BLaER1 treated with 17β-estradiol and CSF1 and Interleukin-3, amounts not matched to agents 10 nM and 100 nM (cell line): ENCODE measurements around the gene UNC45A.
A peak's percentile ranks its signal among the peaks of the same experiment; 100 is the strongest.

Source experiments
- H3K27ac ChIP-seq, 11 experiments: shearing (Covaris generic); formaldehyde crosslinking; 2 replicates each; pipeline ENCODE4 v1.8.1; 2022
- H3K27me3 ChIP-seq, 11 experiments: shearing (Covaris generic); formaldehyde crosslinking; 2 replicates each; pipeline ENCODE4 v1.8.1; 2022
- H3K36me3 ChIP-seq, 11 experiments: shearing (Covaris generic); formaldehyde crosslinking; 2 replicates each; pipeline ENCODE4 v1.8.1; 2022
- H3K4me1 ChIP-seq, 10 experiments: shearing (Covaris generic); formaldehyde crosslinking; 2 replicates each; pipeline ENCODE4 v1.8.1; 2022
- H3K4me2 ChIP-seq, 11 experiments: shearing (Covaris generic); formaldehyde crosslinking; 2 replicates each; pipeline ENCODE4 v1.8.1; 2022
- H3K4me3 ChIP-seq, 10 experiments: shearing (Covaris generic); formaldehyde crosslinking; 2 replicates each; pipeline ENCODE4 v1.8.1; 2022
- H3K9ac ChIP-seq, 11 experiments: shearing (Covaris generic); formaldehyde crosslinking; 2 replicates each; pipeline ENCODE4 v1.8.1; 2022
- H3K9me3 ChIP-seq, 11 experiments: shearing (Covaris generic); formaldehyde crosslinking; replicated peaks in 1 of 11; 2 replicates each; pipeline ENCODE4 v1.8.1; 2022
- H4K20me1 ChIP-seq, 11 experiments: shearing (Covaris generic); formaldehyde crosslinking; 2 replicates each; pipeline ENCODE4 v1.8.1; 2022
- Cebpa-rat ChIP-seq, 11 experiments: shearing (Covaris generic); IDR thresholded peaks; 2 replicates each; pipeline ENCODE4 v1.8.1; 2022

UNC45A gene

DNA sequence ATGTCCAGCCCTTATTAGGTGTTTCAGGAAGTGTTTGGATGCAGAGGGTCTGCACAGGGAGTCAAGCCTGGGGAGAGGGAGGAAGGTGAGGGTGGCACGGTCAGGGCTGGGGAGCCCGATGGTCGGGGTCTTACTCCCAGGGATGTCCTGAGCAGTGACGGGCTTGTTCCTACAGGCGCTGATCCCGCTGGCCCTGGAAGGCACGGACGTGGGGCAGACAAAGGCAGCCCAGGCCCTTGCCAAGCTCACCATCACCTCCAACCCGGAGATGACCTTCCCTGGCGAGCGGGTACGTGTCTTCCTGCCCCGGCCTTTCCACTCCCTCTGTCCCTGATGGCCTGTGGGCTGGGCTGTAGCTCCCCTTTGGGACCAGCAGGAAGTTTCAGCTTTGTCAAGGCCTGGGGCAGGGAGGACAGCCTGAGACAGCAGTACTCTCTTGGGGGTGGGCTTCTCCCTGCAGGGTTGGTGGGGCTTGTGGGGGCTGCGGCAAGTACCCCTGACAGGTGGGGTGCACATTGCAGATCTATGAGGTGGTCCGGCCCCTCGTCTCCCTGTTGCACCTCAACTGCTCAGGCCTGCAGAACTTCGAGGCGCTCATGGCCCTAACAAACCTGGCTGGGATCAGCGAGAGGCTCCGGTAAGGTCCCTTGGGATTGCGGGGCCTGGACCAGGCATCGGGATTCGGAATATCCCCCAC, 15.0 kb downstream of the UNC45A start:
- peak overlapping the region in 9 of 11 experiments; percentile 44 to 73 (median 62); a peak in 17 of 22 replicates for H3K27ac ChIP-seq

DNA sequence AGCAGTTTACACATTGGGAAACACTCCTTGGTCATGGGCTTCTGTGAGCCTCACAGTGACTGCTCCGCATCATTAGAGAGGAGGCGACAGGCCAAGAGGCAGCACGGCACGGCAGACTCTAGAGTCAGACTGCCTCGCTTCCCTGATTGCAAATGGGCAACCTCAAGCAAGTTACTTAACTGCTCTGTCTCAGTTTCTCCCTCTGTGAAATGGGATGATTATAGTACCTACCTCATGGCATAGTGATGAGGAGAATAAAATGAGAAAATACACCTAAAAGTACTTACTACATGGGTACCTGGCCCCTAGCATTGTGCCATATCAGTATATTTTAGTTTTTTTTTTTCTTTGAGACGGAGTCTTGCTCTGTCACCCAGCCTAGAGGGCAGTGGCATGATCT, 15.6 kb downstream of the UNC45A start:
- Histone ChIP-seq H3K36me3 (peaks cover 82 to 87% (median 85%) of the 10 kb centered on the region in 11 experiments), H3K9me3 (no peaks in the 10 kb centered on the region)
- no peak for TF ChIP-seq Cebpa-rat (IDR thresholded peaks at IDR 0.05)

More for the DNA sequence above, 15.0 kb downstream of the UNC45A start:
- H4K20me1 ChIP-seq: peaks cover 0 to 41% (median 12%) of the 10 kb centered on the region in 11 experiments; a peak in 11 of 22 replicates
- TF ChIP-seq Cebpa-rat (IDR thresholded peaks at IDR 0.05): no peak
- H3K4me3 ChIP-seq: no peak overlapping the region
- H3K4me2 ChIP-seq: peak overlapping the region in 5 of 11 experiments; percentile 37 to 83 (median 66); a peak in 9 of 22 replicates
- H3K27me3 ChIP-seq: no peaks in the 10 kb centered on the region
- peaks cover 87 to 93% (median 89%) of the 10 kb centered on the region in 11 experiments for H3K36me3 ChIP-seq
- H3K9me3 ChIP-seq: no peaks in the 10 kb centered on the region
- H3K9ac ChIP-seq: peak overlapping the region in 9 of 11 experiments; percentile 13 to 52 (median 46); a peak in 13 of 22 replicates
- H3K4me1 ChIP-seq: peaks cover 10 to 40% (median 20%) of the 10 kb centered on the region in 10 experiments; a peak in 18 of 20 replicates

DNA sequence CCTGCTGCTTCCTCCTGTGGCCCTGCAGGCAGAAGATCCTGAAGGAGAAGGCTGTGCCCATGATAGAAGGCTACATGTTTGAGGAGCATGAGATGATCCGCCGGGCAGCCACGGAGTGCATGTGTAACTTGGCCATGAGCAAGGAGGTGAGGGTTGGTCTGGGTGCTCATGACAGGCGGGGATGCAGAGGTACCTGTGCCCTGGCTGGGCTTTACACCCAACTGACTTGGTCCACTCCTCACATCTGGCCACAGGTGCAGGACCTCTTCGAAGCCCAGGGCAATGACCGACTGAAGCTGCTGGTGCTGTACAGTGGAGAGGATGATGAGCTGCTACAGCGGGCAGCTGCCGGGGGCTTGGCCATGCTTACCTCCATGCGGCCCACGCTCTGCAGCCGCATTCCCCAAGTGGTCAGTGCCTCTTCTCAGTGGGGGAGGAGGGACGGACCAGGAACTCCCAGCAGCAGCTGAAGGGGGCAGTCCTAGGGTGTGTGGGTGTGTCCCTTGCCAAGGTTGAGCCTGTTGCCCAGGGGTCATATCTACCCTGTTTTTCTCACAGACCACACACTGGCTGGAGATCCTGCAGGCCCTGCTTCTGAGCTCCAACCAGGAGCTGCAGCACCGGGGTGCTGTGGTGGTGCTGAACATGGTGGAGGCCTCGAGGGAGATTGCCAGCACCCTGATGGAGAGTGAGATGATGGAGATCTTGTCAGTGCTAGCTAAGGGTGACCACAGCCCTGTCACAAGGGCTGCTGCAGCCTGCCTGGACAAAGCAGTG, 18.0 kb downstream of the UNC45A start:
- H3K27me3 ChIP-seq: no peaks in the 10 kb centered on the region
- peaks cover 24 to 59% (median 42%) of the 10 kb centered on the region in 10 experiments for H3K4me1 ChIP-seq
- no peak overlapping the region for H3K4me3 ChIP-seq
- no peak overlapping the region for H3K27ac ChIP-seq
- H3K9me3 ChIP-seq: no peaks in the 10 kb centered on the region
- peaks cover 0 to 35% (median 5%) of the 10 kb centered on the region in 11 experiments; a peak in 10 of 22 replicates for H4K20me1 ChIP-seq
- H3K36me3 ChIP-seq: peaks cover 58 to 76% (median 70%) of the 10 kb centered on the region in 11 experiments
- H3K4me2 ChIP-seq: no peak overlapping the region
- TF ChIP-seq Cebpa-rat (IDR thresholded peaks at IDR 0.05): no peak
- H3K9ac ChIP-seq: no peak overlapping the region

More for the DNA sequence above, 15.6 kb downstream of the UNC45A start:
- H3K9ac ChIP-seq: no peak overlapping the region
- H3K4me3 ChIP-seq: no peak overlapping the region
- peaks cover 0 to 41% (median 12%) of the 10 kb centered on the region in 11 experiments; a peak in 11 of 22 replicates for H4K20me1 ChIP-seq
- H3K4me2 ChIP-seq: no peak overlapping the region
- H3K27ac ChIP-seq: peak overlapping the region in 2 of 11 experiments; percentile 9 to 45; a peak in 1 of 22 replicates
- peaks cover 15 to 46% (median 25%) of the 10 kb centered on the region in 10 experiments for H3K4me1 ChIP-seq
- no peaks in the 10 kb centered on the region for H3K27me3 ChIP-seq

DNA sequence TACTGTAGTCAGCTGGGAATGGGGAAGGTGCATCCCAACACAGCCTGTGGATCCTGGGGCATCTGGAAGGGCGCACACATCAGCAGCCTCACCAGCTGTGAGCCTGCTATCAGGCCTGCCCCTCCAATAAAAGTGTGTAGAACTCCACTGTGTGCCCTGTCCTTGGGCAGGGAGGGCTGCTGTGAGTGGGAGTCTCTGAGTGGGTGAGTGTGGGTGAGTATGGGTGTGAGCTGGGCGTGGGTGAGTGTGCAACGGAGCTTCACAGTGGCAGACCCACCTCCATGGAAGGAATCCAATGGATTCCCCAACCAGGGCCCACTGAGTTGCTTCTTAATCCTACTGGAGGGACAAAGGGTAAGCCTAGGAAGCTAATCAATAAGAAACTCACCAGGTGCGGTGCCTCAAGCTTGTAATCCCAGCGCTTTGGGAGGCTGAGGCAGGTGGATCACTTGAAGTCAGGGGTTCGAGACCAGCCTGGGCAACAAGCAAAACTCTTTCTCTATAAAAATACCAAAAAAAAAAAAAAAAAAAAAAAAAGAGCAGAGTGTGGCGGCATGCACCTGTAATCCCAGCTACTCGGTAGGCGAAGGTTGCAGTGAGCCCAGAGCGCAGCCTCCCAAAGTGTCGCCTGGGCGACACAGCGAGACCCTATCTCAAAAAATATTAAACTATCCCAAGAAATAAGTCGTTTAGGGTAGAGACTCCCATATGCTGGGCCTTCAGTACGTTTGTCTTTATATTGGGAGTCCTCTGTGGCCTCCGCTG, 19.0 kb downstream of the UNC45A start:
- no peak for TF ChIP-seq Cebpa-rat (IDR thresholded peaks at IDR 0.05)
- Histone ChIP-seq H3K36me3 (peaks cover 49 to 66% (median 63%) of the 10 kb centered on the region in 11 experiments), H4K20me1 (peaks cover 0 to 26% (median 9%) of the 10 kb centered on the region in 11 experiments; a peak in 11 of 22 replicates), H3K27me3 (no peaks in the 10 kb centered on the region), H3K9me3 (no peaks in the 10 kb centered on the region), H3K9ac (peak overlapping the region in 8 of 11 experiments; percentile 89 to 96 (median 93); a peak in 10 of 22 replicates), H3K27ac (peak overlapping the region in 9 of 11 experiments; percentile 94 to 99 (median 97); a peak in 16 of 22 replicates), H3K4me2 (peak overlapping the region; percentile 84 to 97 (median 95); a peak in 21 of 22 replicates), H3K4me1 (peaks cover 25 to 55% (median 36%) of the 10 kb centered on the region in 10 experiments), H3K4me3 (peak overlapping the region in 9 of 10 experiments; percentile 66 to 81 (median 76); a peak in 12 of 20 replicates)

DNA sequence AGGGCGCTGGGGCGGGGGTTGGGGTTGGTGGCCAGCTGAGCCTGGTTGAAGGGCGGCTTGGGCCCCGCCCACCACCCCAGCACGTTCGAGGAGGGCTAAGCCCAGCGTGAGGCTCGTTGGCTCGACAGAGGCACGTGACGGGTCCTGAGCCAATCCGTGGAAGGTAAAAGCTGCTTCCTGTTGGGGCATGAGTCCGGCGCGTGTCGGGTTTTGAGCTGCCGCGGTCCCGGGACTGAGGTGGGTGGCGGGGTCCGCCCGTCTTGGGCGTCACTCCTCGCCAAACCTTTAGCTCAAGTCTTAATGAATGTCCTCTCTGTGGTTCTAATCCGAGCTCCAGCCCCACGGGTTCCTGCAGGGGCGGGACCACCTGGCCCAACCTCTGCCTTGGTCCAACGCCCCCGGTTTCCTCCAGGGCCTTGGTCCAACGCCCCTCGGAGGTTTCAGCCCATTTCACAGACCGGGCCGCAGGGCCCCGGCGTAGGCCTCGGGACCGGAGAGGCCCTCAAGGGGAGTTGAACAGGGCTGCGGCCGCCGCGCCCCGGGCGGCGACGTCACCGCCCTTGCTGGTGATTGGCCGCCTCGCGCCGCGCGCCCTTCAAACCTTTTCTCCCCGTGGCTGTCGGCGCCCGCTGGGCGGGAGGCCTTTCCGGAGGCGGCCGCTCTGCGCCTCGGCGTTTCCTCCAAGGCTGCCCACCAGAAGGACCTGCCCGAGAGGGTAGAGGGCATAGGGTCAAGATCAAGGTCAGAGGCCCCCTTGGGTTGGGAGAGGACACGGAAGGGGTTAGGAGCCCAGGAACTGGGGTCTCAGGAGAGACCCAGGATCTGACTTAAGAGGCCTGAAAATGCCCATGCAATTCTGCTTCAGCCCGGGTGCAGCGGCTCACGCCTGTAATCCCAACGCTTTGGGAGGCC, 19.9 kb downstream of the UNC45A start, which contains the start of gene RCCD1:
Gene RCCD1, plus strand, starts transcription at position 173 of the 912 bp plus-strand sequence. CDS start 1,851 bp downstream, outside the sequence.
- H4K20me1 ChIP-seq: peaks cover 0 to 26% (median 8%) of the 10 kb centered on the region in 11 experiments; a peak in 11 of 22 replicates
- H3K4me3 ChIP-seq: peak within 1 kb of the TSS; percentile 66 to 81 (median 75)
- no peak for TF ChIP-seq Cebpa-rat (IDR thresholded peaks at IDR 0.05)
- peak within 1 kb of the TSS; percentile 87 to 99 (median 97) for H3K27ac ChIP-seq
- H3K9me3 ChIP-seq: no peaks in the 10 kb centered on the region
- H3K4me2 ChIP-seq: peak within 1 kb of the TSS; percentile 84 to 97 (median 95)
- H3K36me3 ChIP-seq: peaks cover 41 to 64% (median 55%) of the 10 kb centered on the region in 11 experiments
- peak within 1 kb of the TSS; percentile 89 to 96 (median 91) for H3K9ac ChIP-seq
- H3K27me3 ChIP-seq: no peaks in the 10 kb centered on the region
- peaks cover 22 to 54% (median 35%) of the 10 kb centered on the region in 10 experiments for H3K4me1 ChIP-seq

DNA sequence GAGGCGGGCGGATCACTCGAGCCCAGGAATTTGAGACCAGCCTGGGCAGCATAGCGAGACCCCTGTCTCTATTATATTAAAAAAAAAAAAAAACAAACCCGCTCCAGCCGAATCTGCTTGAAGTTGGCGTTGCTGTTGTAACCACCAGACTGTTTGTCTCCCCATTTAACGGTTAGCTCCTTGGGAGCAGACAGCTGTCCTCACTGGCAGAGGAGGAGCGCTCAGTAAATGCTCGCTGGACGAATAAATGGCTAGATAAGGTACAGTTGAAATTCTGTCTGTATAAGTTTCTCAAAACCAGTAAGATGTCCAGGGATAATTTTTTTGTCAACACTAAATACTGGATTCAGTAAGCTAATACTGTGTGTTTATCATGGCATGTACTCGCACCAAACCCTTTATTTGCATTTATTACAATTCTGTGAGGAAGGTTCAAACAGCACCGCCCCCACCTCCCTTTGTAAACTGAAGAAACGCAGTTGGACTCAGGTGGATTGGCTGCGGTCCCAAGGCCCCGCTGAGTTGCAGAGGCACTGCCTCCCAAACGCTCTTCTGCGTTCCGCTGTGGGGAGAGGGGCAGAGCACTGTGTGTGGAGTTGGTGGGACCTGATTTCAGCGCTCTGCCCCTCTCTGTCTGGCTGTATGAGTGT, 20.7 kb downstream of the UNC45A start:
- Histone ChIP-seq H3K4me3 (peak overlapping the region; percentile 66 to 81 (median 75)), H3K27me3 (no peaks in the 10 kb centered on the region), H3K36me3 (peaks cover 39 to 64% (median 55%) of the 10 kb centered on the region in 11 experiments), H3K4me2 (peak overlapping the region; percentile 84 to 97 (median 95)), H3K4me1 (peaks cover 29 to 57% (median 41%) of the 10 kb centered on the region in 10 experiments), H3K9me3 (no peaks in the 10 kb centered on the region), H4K20me1 (peaks cover 0 to 30% (median 12%) of the 10 kb centered on the region in 11 experiments; a peak in 11 of 22 replicates), H3K27ac (peak overlapping the region in 10 of 11 experiments; percentile 92 to 99 (median 97); a peak in 19 of 22 replicates), H3K9ac (peak overlapping the region; percentile 89 to 96 (median 91); a peak in 21 of 22 replicates)
- no peak for TF ChIP-seq Cebpa-rat (IDR thresholded peaks at IDR 0.05)
